GM23338 (cell line): ENCODE data around the gene UGGT2.

Source experiments
- CREB1 ChIP-seq: fragments of 250-450 bp; sonication (Bioruptor Pico); IDR thresholded peaks from 2 replicates; pipeline ENCODE4 v1.5.0; 2020; ENCODE audit warnings: low read depth, mild to moderate bottlenecking, moderate library complexity
- CTCF ChIP-seq, 2 experiments: fragments of 200-600 bp in 1 of 2; sonication (generic) in 1 of 2; conservative IDR thresholded peaks; 2 replicates each; pipeline versions ENCODE4 v1.5.1 to v1.6.1; 2016 to 2017; ENCODE audit warnings: antibody characterized with exemption in 2 of 2, low read depth in 2 of 2, mild to moderate bottlenecking in 2 of 2, moderate library complexity in 1 of 2
- EZH2 ChIP-seq: fragments of 200-600 bp; sonication (generic); IDR thresholded peaks from one replicate; pipeline ENCODE4 v1.8.0; 2017; ENCODE audit warnings: antibody characterized with exemption, mild to moderate bottlenecking, low read depth; ENCODE audit not compliant: unreplicated experiment
- EZH2phosphoT487 ChIP-seq: fragments of 200-600 bp; sonication (generic); IDR thresholded peaks from one replicate; pipeline ENCODE4 v1.8.1; 2018; ENCODE audit warnings: antibody characterized with exemption; ENCODE audit not compliant: unreplicated experiment
- JUNB ChIP-seq: IDR thresholded peaks from one replicate; pipeline ENCODE4 v1.6.1; 2016; ENCODE audit warnings: antibody characterized with exemption; ENCODE audit not compliant: unreplicated experiment
- POLR2AphosphoS5 ChIP-seq: IDR thresholded peaks from 2 replicates; pipeline ENCODE4 v1.6.1; 2016; ENCODE audit warnings: antibody characterized with exemption, low read depth
- ZNF331 ChIP-seq: fragments of 250-450 bp; sonication (Bioruptor Pico); IDR thresholded peaks from 2 replicates; pipeline ENCODE4 v1.5.0; 2020; ENCODE audit warnings: low read depth, mild to moderate bottlenecking, moderate library complexity

DNA sequence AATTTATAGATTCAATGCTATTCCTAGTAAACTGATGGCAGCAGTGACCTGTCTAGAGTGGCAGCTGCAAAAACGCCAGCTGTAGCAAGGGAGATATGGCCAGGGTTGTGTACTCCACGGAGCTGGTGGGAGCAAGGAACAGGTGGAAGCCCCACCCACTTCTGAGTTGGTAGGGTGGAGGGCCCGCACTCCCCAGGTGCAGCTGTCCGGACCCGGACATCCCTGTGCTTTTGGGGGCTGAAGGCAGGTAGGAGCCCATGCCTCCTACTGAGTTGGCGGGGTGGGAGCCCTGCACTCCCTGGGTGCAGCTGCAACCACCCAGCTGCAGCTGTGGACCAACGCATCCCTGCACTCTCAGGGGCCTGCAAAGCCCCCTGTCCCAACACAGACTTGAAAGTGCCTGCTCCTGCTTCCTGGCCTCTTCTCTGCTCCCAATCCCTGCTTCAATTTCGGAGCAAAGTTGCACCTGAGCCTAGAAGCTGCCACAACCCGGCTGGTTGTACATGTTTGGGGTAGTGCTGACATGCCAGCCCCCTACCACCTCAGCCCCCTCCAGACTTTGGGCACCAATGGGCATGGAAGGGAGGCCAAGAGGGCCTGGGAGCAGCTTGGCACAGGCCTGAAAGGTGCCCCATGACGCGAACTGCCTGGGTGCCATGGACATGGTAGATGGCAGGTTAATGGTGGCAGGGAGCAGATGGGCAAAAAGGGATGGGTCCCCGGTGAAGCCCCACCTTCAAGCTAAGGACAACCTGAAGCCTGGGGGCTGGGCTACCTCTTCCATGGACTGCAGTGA is 19.8 kb downstream of the UGGT2 start:
- no peak for TF ChIP-seq ZNF331 (CRISPR knock-in tag)
- TF ChIP-seq CTCF (conservative IDR thresholded peaks at IDR 0.05; ENCODE audit: low read depth in 2 of 2): no peak
- TF ChIP-seq EZH2phosphoT487: no peak
- no peak for TF ChIP-seq CREB1 (CRISPR knock-in tag)
- TF ChIP-seq POLR2AphosphoS5: no peak
- TF ChIP-seq EZH2: no peak
- no peak for TF ChIP-seq JUNB
